GM19351 (cell line): ENCODE results near the gene DUSP15.
A peak's percentile ranks its signal among the peaks of the same experiment; 100 is the strongest.

Experiments
- ATAC-seq: cut with Tn5 transposase; IDR thresholded peaks from one replicate; pipeline ENCODE4 v1.9.1; 2021; ENCODE audit warnings: mild to moderate bottlenecking, moderate library complexity; ENCODE audit not compliant: unreplicated experiment

The DUSP15 gene

GRCh38 chr20:31894980-31895675 lies 24.8 kb upstream of the DUSP15 start:
- peak; percentile 100 for ATAC-seq

GRCh38 chr20:31890646-31891045 lies 20.3 kb upstream of the DUSP15 start:
- no peak for ATAC-seq

GRCh38 chr20:31883829-31884228 lies 13.5 kb upstream of the DUSP15 start:
- no peak for ATAC-seq

- no peak for ATAC-seq
Measured at GRCh38 chr20:31881945-31882344, 11.6 kb upstream of the DUSP15 start.

GRCh38 chr20:31879143-31879987 lies 9.0 kb upstream of the DUSP15 start:
- ATAC-seq: peak; percentile 92

- ATAC-seq: no peak
Measured at GRCh38 chr20:31877684-31878083, 7.4 kb upstream of the DUSP15 start.

GRCh38 chr20:31875671-31876070 lies 5.3 kb upstream of the DUSP15 start:
- ATAC-seq: no peak

GRCh38 chr20:31872406-31872805 lies 2.1 kb upstream of the DUSP15 start:
- ATAC-seq: no peak

- no peak for ATAC-seq
Measured at GRCh38 chr20:31871618-31871954, 1.3 kb upstream of the DUSP15 start.

- no peak for ATAC-seq
Measured at GRCh38 chr20:31870726-31871617, 645 bp upstream of the DUSP15 start.

- ATAC-seq: no peak
Measured at GRCh38 chr20:31869673-31869941, 720 bp downstream of the DUSP15 start.

- no peak for ATAC-seq
Measured at GRCh38 chr20:31868853-31869672, 1.3 kb downstream of the DUSP15 start.

GRCh38 chr20:31866221-31866620 lies 4.1 kb downstream of the DUSP15 start:
- no peak for ATAC-seq

- ATAC-seq: no peak
Measured at GRCh38 chr20:31864521-31865400, 5.6 kb downstream of the DUSP15 start.

- no peak for ATAC-seq
Measured at GRCh38 chr20:31863296-31864085, 6.8 kb downstream of the DUSP15 start.

- ATAC-seq: no peak
Measured at GRCh38 chr20:31862506-31862905, 7.8 kb downstream of the DUSP15 start.

- no peak for ATAC-seq
Measured at GRCh38 chr20:31862157-31862470, 8.2 kb downstream of the DUSP15 start.

- ATAC-seq: peak; percentile 70
Measured at GRCh38 chr20:31861385-31862156, 8.8 kb downstream of the DUSP15 start.

- peak; percentile 35 for ATAC-seq
Measured at GRCh38 chr20:31861135-31861384, 9.3 kb downstream of the DUSP15 start.
